Calu3 (cell line): ENCODE data around the gene RASGRF2. TPM values are rescaled to one million over a fixed set of nuclear protein-coding genes. Genes with fewer than 3 reads are reported as not detected.
"Not testable (repeated sequence)": the region's sequence is repeated elsewhere in the genome, so short reads cannot be mapped to it uniquely, and the experiment has no call there.

Experiments used
- BruUV-seq: library from RNA; stranded (reverse); fragments of 400-500 nt; replicated peaks from 2 replicates; lab custom pipeline; 2021; lab: Mats Ljungman, UMichigan
- CTCF ChIA-PET: fragments of 300-600 bp; sonication (Branson Sonifier 250); formaldehyde crosslinking; loops from one replicate; lab custom pipeline; 2022; ENCODE audit warnings: antibody characterized with exemption; lab: Charles Lee
- DNase-seq: peaks from one replicate; pipeline ENCODE4 v3.0.0; 2022
- H3K27ac Mint-ChIP-seq: one replicate; pipeline ENCODE4 v1.8.0; 2022; ENCODE audit warnings: mixed read lengths; ENCODE audit not compliant: unreplicated experiment
- H3K27me3 Mint-ChIP-seq: one replicate; pipeline ENCODE4 v1.8.0; 2022; ENCODE audit warnings: mixed read lengths; ENCODE audit not compliant: unreplicated experiment
- H3K36me3 Mint-ChIP-seq: one replicate; pipeline ENCODE4 v1.8.0; 2022; ENCODE audit warnings: mild to moderate bottlenecking, moderate library complexity, mixed read lengths; ENCODE audit not compliant: insufficient read depth, unreplicated experiment
- H3K4me1 Mint-ChIP-seq: one replicate; pipeline ENCODE4 v1.8.0; 2022; ENCODE audit warnings: mild to moderate bottlenecking, low read depth, mixed read lengths; ENCODE audit not compliant: unreplicated experiment
- H3K4me3 Mint-ChIP-seq: one replicate; pipeline ENCODE4 v1.8.0; 2022; ENCODE audit warnings: mild to moderate bottlenecking, low read depth, moderate library complexity, mixed read lengths; ENCODE audit not compliant: unreplicated experiment
- H3K9me3 Mint-ChIP-seq: one replicate; pipeline ENCODE4 v1.8.0; 2022; ENCODE audit warnings: low read depth, mixed read lengths; ENCODE audit not compliant: unreplicated experiment
- intact Hi-C: fragments of 100-400 bp; cut with micrococcal nuclease; formaldehyde crosslinking; loops from one replicate; pipeline ENCODE4 v1.10.0; 2022; ENCODE audit not compliant: unreplicated experiment
- total RNA-seq: library from RNA; stranded (reverse); gene quantifications from 2 replicates; pipeline ENCODE4 v1.2.3, GENCODE V29; 2022
- TF ChIP-seq, protein P1 (sequence below): fragments of 200-600 bp; IDR thresholded peaks from one replicate; pipeline ENCODE4 v1.8.0; 2022; ENCODE audit warnings: antibody characterized with exemption; ENCODE audit not compliant: unreplicated experiment

The RASGRF2 gene
- total RNA-seq, 1 experiment from 2014 or later, result 27.7 TPM

GRCh38 chr5:81046041-81046440 lies 85.9 kb downstream of the RASGRF2 start:
- BruUV-seq, result no TSS peak

GRCh38 chr5:81052325-81052724 lies 92.2 kb downstream of the RASGRF2 start:
- intact Hi-C loops, result no loop called here
- BruUV-seq, result no TSS peak
- no peak overlapping the region for H3K4me3 Mint-ChIP-seq

More at GRCh38 chr5:81046041-81046440, 85.9 kb downstream of the RASGRF2 start:
- Mint-ChIP-seq H3K36me3 (no peaks in the 10 kb centered on the region), H3K9me3 (no peaks in the 10 kb centered on the region), H3K27me3 (no peaks in the 10 kb centered on the region), H3K4me1 (no peaks in the 10 kb centered on the region), H3K27ac (no peak overlapping the region), H3K4me3 (no peak overlapping the region)
- CTCF ChIA-PET, result no interaction called here
- intact Hi-C loops, result no loop called here
- TF ChIP-seq, protein P1, sequence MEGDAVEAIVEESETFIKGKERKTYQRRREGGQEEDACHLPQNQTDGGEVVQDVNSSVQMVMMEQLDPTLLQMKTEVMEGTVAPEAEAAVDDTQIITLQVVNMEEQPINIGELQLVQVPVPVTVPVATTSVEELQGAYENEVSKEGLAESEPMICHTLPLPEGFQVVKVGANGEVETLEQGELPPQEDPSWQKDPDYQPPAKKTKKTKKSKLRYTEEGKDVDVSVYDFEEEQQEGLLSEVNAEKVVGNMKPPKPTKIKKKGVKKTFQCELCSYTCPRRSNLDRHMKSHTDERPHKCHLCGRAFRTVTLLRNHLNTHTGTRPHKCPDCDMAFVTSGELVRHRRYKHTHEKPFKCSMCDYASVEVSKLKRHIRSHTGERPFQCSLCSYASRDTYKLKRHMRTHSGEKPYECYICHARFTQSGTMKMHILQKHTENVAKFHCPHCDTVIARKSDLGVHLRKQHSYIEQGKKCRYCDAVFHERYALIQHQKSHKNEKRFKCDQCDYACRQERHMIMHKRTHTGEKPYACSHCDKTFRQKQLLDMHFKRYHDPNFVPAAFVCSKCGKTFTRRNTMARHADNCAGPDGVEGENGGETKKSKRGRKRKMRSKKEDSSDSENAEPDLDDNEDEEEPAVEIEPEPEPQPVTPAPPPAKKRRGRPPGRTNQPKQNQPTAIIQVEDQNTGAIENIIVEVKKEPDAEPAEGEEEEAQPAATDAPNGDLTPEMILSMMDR, result no peak
- no peak for DNase-seq

GRCh38 chr5:81053282-81053681 lies 93.1 kb downstream of the RASGRF2 start:
- H3K27ac Mint-ChIP-seq, BruUV-seq, H3K4me3 Mint-ChIP-seq, intact Hi-C loops, H3K9me3 Mint-ChIP-seq, H3K4me1 Mint-ChIP-seq, H3K27me3 Mint-ChIP-seq, H3K36me3 Mint-ChIP-seq, DNase-seq, CTCF ChIA-PET: not testable (repeated sequence)

More at GRCh38 chr5:81052325-81052724, 92.2 kb downstream of the RASGRF2 start:
- no peak for DNase-seq
- Mint-ChIP-seq H3K27ac (no peak overlapping the region), H3K4me1 (no peaks in the 10 kb centered on the region), H3K27me3 (no peaks in the 10 kb centered on the region), H3K36me3 (no peaks in the 10 kb centered on the region), H3K9me3 (no peaks in the 10 kb centered on the region)
- TF ChIP-seq, protein P1, result no peak
- CTCF ChIA-PET, result no interaction called here

- Mint-ChIP-seq H3K27ac (no peak overlapping the region), H3K27me3 (no peaks in the 10 kb centered on the region), H3K9me3 (no peaks in the 10 kb centered on the region), H3K4me3 (no peak overlapping the region), H3K36me3 (peaks cover 4% of the 10 kb centered on the region), H3K4me1 (no peaks in the 10 kb centered on the region)
- no peak for DNase-seq
- no TSS peak for BruUV-seq
- TF ChIP-seq, protein P1, result no peak
- CTCF ChIA-PET, result no interaction called here
- intact Hi-C loops, result no loop called here
Measured at GRCh38 chr5:81058121-81058520, 98.0 kb downstream of the RASGRF2 start.

- TF ChIP-seq, protein P1, result no peak
- Mint-ChIP-seq H3K27me3 (no peaks in the 10 kb centered on the region), H3K4me1 (no peaks in the 10 kb centered on the region), H3K36me3 (no peaks in the 10 kb centered on the region), H3K4me3 (no peak overlapping the region), H3K27ac (no peak overlapping the region), H3K9me3 (peaks cover 3% of the 10 kb centered on the region)
- DNase-seq, result no peak
- CTCF ChIA-PET, result no interaction called here
- no TSS peak for BruUV-seq
- intact Hi-C loops, result no loop called here
Measured at GRCh38 chr5:81065492-81065891, 105.3 kb downstream of the RASGRF2 start.
